ENCODE results near the gene TMA7.
A peak's percentile ranks its signal among the peaks of the same experiment; 100 is the strongest.

DNA sequence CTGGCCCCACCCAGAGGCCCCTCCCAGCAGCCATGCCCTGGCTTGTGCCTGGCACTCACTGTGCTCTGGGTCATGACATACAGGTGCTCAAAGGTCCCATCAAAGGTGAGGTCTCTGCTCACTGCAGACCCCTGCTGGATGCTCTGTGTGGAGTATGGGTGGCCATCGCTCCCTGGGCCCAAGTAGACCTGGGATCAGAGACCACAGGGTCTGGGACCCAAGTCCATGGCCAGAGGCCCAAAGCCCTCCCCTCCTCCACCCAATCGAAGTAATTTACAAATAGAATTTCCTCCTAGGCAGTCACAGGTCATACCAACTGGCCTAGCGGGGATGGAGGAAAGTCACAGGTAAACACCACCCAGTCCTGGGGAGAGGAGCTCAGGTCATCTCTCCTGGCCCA is 17.8 kb upstream of the TMA7 start:
- TF ChIP-seq, protein P1, sequence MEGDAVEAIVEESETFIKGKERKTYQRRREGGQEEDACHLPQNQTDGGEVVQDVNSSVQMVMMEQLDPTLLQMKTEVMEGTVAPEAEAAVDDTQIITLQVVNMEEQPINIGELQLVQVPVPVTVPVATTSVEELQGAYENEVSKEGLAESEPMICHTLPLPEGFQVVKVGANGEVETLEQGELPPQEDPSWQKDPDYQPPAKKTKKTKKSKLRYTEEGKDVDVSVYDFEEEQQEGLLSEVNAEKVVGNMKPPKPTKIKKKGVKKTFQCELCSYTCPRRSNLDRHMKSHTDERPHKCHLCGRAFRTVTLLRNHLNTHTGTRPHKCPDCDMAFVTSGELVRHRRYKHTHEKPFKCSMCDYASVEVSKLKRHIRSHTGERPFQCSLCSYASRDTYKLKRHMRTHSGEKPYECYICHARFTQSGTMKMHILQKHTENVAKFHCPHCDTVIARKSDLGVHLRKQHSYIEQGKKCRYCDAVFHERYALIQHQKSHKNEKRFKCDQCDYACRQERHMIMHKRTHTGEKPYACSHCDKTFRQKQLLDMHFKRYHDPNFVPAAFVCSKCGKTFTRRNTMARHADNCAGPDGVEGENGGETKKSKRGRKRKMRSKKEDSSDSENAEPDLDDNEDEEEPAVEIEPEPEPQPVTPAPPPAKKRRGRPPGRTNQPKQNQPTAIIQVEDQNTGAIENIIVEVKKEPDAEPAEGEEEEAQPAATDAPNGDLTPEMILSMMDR (conservative IDR thresholded peaks at IDR 0.05; ENCODE audit: low read length): 0 out of 2 replicates have a peak, but pooled peaks have one; percentile 23
- no peak for TF ChIP-seq EZH2phosphoT487 (IDR thresholded peaks at IDR 0.05; ENCODE audit: borderline replicate concordance)
